ENCODE results near the gene GGA3.
A peak's percentile ranks its signal among the peaks of the same experiment; 100 is the strongest.
"Not testable (repeated sequence)": the region's sequence is repeated elsewhere in the genome, so short reads cannot be mapped to it uniquely, and the experiment has no call there.

The GGA3 gene

DNA sequence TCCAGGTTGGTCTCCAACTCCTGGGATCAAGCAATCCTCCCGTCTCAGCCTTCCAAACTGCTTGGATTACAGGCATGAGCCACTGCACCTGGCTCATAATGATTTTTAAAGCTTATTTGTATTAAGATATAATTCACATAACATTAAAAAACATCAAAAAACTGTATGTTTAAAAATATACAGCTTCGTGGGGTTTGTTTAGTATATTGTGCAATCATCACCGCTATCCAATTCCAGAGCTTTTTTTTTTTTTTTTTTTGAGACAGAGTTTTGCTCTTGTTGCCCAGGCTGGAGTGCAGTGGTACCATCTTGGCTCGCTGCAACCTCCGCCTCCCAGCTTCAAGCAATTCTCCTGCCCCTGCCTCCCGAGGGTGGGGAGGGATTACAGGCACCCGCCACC, 38.9 kb upstream of the GGA3 start:
- H3K27ac ChIP-seq: no peak overlapping the region
- TF ChIP-seq, protein P1, sequence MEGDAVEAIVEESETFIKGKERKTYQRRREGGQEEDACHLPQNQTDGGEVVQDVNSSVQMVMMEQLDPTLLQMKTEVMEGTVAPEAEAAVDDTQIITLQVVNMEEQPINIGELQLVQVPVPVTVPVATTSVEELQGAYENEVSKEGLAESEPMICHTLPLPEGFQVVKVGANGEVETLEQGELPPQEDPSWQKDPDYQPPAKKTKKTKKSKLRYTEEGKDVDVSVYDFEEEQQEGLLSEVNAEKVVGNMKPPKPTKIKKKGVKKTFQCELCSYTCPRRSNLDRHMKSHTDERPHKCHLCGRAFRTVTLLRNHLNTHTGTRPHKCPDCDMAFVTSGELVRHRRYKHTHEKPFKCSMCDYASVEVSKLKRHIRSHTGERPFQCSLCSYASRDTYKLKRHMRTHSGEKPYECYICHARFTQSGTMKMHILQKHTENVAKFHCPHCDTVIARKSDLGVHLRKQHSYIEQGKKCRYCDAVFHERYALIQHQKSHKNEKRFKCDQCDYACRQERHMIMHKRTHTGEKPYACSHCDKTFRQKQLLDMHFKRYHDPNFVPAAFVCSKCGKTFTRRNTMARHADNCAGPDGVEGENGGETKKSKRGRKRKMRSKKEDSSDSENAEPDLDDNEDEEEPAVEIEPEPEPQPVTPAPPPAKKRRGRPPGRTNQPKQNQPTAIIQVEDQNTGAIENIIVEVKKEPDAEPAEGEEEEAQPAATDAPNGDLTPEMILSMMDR (conservative IDR thresholded peaks at IDR 0.05; ENCODE audit: low read depth): no peak
- DNase-seq (ENCODE audit: low spot score): no peak
- POLR2A ChIA-PET (ENCODE audit: low non-redundant PET): no interaction called here
- CTCF ChIA-PET: interaction anchor here (1.0 kb wide), 1 partner anchor 104 kb away, joined by 5 read pairs; no protein-coding TSS in a partner anchor

DNA sequence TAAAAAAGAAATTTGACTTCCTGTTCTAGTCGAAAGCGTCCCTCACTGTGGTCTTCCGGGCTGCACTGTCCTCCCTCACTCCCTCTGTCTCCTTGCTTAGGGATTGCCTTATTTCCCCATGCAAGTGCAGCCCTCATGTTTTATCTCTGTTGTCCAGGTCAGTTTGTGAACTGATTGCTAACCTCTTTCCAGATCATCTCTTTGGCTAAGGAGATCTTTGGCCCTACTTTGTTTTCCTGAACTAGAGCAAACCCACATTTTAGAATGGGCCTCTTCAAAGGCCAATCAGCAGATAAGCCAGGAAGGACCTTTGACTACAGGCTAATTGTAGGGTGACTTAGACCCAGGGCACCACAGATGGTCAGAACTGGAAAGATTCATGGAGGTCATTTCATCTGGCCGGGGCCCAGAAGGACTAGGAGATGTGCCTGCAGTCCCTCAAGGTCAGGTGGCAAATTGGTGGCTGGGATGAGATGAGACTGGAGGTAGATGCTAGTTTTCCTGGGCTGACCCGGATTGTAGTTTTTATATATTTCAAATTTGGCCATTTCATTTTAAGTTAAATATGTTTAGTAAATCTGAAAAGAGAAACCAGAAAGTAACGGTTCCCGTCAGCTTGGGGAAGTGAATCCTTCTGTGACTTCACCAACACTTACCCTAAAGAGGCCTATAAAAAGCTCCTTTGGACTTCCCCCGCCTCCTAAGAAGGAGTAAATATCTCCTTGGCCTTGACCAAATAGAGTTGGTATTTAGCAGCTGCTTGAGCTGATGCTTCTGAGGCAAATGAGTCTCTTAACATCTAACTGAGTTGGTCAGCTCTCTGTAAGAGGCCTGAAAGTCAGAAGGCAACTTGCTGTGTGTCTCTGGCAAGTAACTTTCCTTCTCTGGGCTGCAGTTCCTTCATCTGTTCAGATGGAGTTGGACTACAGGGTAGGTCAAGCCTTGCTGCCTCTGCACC, 34.1 kb upstream of the GGA3 start:
- H3K27ac ChIP-seq: no peak overlapping the region
- ChIA-PET CTCF (interaction anchor here (0.6 kb wide), 1 partner anchor 158 kb away, joined by 3 read pairs; no protein-coding TSS in a partner anchor), POLR2A (ENCODE audit: low non-redundant PET) (no interaction called here)
- DNase-seq (ENCODE audit: low spot score): no peak
- TF ChIP-seq, protein P1 (conservative IDR thresholded peaks at IDR 0.05; ENCODE audit: low read depth): no peak

DNA sequence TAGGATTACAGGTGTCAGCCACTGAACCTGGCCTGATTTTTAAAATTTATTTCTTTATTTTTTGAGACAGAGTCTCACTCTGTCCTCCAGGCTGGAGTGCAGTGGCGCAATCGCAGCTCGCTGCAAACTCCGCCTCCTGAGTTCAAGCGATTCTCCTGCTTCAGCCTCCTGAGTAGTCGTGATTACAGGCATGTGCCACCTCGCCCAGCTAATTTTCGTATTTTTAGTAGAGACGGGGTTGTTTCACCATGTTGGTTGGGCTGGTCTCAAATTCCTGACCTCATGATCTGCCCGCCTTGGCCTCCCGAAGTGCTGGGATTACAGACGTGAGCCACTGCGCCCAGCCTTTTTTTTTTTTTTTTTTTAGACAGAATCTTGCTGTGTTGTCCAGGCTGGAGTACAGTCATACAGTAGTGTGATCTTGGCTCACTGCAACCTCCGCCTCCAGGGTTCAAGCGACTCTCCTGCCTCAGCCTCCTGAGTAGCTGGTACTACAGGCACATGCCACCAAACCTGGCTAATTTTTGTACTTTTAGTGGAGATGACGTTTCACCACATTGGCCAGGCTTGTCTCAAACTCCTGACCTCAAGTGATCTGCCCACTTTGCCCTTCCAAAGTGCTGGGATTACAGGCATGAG, 31.5 kb upstream of the GGA3 start:
- CTCF ChIA-PET; H3K27ac ChIP-seq; POLR2A ChIA-PET (ENCODE audit: low non-redundant PET): not testable (repeated sequence)

DNA sequence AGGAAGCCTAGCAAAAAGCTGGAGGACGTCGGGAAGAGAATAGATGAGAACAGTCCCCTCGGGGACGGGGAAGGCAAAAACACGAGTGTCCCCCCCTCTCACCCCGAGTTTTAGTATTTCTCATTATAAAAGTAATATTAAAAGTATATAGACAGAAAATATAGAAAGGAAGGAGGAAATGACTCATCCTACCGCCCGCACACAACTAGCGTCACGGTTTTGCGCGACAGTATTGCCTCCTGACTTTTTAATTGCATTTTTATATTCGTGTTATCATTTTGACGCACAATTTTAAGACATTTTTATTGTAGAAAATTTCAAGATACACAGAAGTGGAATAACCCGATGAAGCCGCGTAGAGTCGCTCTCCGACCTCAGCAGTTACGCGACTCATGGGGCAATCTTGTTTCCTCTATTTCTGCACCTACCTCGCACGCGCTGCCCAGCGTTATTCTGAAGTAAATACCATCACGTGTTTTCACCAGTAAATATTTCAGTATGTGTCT, 28.5 kb upstream of the GGA3 start:
- TF ChIP-seq, protein P1 (conservative IDR thresholded peaks at IDR 0.05; ENCODE audit: low read depth): peak; percentile 44
- ChIA-PET POLR2A (ENCODE audit: low non-redundant PET) (interaction anchor here (1.7 to 2.3 kb wide), 2 partner anchors 19 to 28 kb away, joined by 9 read pairs; partner anchors contain the start of genes GGA3, MIF4GD and MRPS7), CTCF (interaction anchor here (0.6 kb wide), 2 partner anchors 1375 to 1766 kb away, joined by 3 to 4 read pairs; no protein-coding TSS in a partner anchor)
- DNase-seq (ENCODE audit: low spot score): peak; percentile 40
- peak overlapping the region; percentile 92 for H3K27ac ChIP-seq

More for the DNA sequence above, 31.5 kb upstream of the GGA3 start:
- not testable (repeated sequence) for DNase-seq (ENCODE audit: low spot score)

DNA sequence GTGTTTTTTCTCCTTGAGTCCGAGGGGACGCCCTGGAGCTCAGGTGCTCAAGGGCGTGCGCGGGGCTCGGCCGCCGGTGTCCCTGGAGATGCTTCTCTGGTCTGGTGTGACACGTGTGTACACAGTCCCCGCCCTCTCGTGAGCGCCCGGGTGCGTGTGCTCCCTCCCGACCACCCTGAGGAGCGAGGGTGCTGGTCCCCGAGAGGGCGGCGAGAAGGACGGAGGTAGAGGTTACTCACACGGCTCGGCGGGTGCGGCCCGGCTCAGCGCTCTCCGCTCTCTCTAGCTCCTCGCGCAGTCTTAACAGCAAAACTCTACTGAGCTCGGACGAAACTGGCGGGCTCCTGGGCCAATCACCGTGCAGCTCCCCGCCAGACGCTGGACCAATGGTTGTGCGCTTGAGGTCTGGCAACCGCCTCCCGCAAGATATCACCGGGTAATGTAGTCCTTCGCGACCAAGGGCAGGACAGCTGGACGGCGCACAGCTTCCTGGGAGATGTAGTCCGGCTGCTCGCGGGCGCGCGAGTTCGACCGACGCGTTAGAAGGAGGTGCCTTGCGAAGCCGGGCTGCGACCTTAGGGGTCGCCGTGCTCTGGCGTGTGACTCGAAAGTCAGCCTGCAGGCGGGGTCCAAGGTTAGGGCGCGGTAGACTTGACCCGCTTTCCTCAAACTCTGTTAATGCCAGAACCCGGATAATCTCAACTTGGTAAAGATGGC, 27.9 kb upstream of the GGA3 start, which contains the start of gene SLC25A19:
Gene SLC25A19, minus strand, starts transcription at position 319 of the 717 bp plus-strand sequence. CDS start 2,669 bp downstream, outside the sequence.
- peak within 1 kb of the TSS; percentile 92 for H3K27ac ChIP-seq
- POLR2A ChIA-PET (ENCODE audit: low non-redundant PET): interaction anchor here (0.7 to 2.3 kb wide), 4 partner anchors 18 to 174 kb away, joined by 4 to 9 read pairs (median 7); partner anchors contain the start of genes GGA3, MIF4GD and MRPS7
- TF ChIP-seq, protein P1 (conservative IDR thresholded peaks at IDR 0.05; ENCODE audit: low read depth): 0 out of 2 replicates have a peak, but pooled peaks have one; percentile 8
- CTCF ChIA-PET: interaction anchor here (0.6 to 1.0 kb wide), 3 partner anchors 15 to 1767 kb away, joined by 4 to 5 read pairs (median 5); partner anchors contain the start of gene MIF4GD
- peak; percentile 100 for DNase-seq (ENCODE audit: low spot score)

DNA sequence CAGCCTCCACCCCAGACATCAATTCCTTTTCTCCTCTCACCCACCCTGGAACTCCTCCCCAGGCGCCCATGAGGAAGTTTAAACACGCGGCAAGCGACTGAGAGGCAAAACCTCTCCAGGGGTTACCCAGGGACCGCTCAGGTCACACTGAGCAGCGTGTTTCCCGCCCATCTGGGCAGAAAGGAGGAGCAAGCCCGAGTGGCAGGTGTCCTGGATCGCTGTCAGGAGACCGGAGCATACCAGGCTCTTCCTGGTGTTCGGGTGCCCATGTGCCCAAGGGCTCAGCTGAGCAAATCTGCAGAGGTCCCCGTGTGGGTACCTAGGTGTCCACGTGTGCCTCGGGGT, 27.3 kb upstream of the GGA3 start:
- peak overlapping the region; percentile 92 for H3K27ac ChIP-seq
- TF ChIP-seq, protein P1 (conservative IDR thresholded peaks at IDR 0.05; ENCODE audit: low read depth): no peak
- CTCF ChIA-PET: interaction anchor here (0.9 to 1.0 kb wide), 2 partner anchors 14 to 17 kb away, joined by 5 read pairs; partner anchors contain the start of gene MIF4GD
- peak; percentile 50 for DNase-seq (ENCODE audit: low spot score)
- POLR2A ChIA-PET (ENCODE audit: low non-redundant PET): interaction anchor here (0.7 to 2.3 kb wide), 3 partner anchors 18 to 27 kb away, joined by 5 to 9 read pairs (median 9); partner anchors contain the start of genes GGA3, MIF4GD and MRPS7

All from RWPE1 (cell line).